ENCODE results near the gene GPRC5C. TPM values are rescaled to one million over a fixed set of nuclear protein-coding genes. Genes with fewer than 3 reads are reported as not detected.

GPRC5C gene
- total and polyA plus RNA-seq, 9 of the 15 experiments (the other 6 are each of a cell fraction or from before 2014, with no cell fraction given): 0.28 to 9.0 (median 4.1) TPM

DNA sequence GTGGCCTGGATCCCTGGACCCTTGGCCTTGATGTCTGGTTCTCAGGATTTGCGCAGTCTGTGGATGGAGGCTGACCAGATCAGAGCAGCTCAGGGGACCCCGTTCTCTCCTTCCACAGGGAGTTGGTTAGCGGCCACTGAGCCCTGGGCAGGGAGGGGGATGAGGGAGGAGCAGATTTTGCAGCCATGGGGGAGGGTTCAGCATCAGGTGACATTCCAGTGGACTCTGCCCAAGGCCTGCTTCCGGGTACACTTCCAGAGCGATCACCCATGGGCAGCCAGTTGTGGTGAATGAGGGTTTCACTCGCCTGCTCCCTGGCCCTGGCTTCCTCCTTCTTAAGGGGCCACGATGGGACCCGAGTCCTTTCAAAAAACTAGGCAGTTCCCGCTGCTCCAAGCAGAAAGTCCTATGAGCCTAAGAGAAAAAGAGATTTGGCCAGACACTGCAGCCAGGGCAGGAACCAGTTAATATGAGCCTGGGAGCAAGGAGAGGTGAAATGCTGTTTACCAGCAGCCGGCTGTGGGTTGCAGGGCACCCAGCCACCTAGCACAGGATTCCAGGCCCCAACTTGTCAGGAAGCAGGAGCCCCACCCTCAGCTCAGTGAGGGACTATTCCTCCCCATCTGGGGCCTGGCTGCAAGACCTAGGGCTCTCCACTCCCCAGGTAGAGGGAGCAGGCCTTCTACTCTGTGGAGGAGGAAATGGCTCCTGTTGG, 4.7 kb upstream of the GPRC5C start (continued):
- TF ChIP-seq TAF9B (IDR thresholded peaks at IDR 0.05; ENCODE audit: partially characterized antibody): no peak
- no peak for TF ChIP-seq POLR2G (IDR thresholded peaks at IDR 0.05; ENCODE audit: low read depth, low read length)
- no peak for TF ChIP-seq NELFE (IDR thresholded peaks at IDR 0.05; ENCODE audit: insufficient read depth, insufficient read length)
- TF ChIP-seq NCOA6 (IDR thresholded peaks at IDR 0.05): no peak
- TF ChIP-seq ZNF444 (CRISPR knock-in tag; IDR thresholded peaks at IDR 0.05): peak; percentile 58
- 0 out of 2 replicates have a peak, but pooled peaks have one; percentile 26 for TF ChIP-seq ZNF766 (CRISPR knock-in tag; conservative IDR thresholded peaks at IDR 0.05)

GRCh38 chr17:74427763-74428153, 4.1 kb upstream of the GPRC5C start:
- 8% methylated on average over 6 of the region's 6 CpGs for WGBS (ENCODE audit: insufficient coverage, low coverage, missing lambda C conversion rate)
- H3K4me3 ChIP-seq: no peak overlapping the region
- H3K27ac ChIP-seq (ENCODE audit: extremely low read depth, low read depth, low read length): no peak overlapping the region
- no peak overlapping the region for H3K4me2 ChIP-seq (ENCODE audit: insufficient read depth, low read length)
- no peaks in the 10 kb centered on the region for H3K36me3 ChIP-seq (ENCODE audit: control insufficient read depth, insufficient read depth, low read length)
- no peaks in the 10 kb centered on the region for H4K20me1 ChIP-seq (replicated peaks; ENCODE audit: control insufficient read depth, insufficient read depth, low read length)
- no peak for FAIRE-seq
- no TSS peak for BruUV-seq (replicated peaks)
- no peaks in the 10 kb centered on the region; the same call in 2 of the 3 replicates for H3K79me2 ChIP-seq (ENCODE audit: control insufficient read depth, insufficient read depth, low read length)
- peak overlapping the region in 1 of 2 experiments; percentile 4; a peak in 1 of 4 replicates for H3K9ac ChIP-seq (ENCODE audit: insufficient read depth in 1 of 2, low read depth in 2 of 2, low read length in 2 of 2)
- ChIA-PET CTCF (ENCODE audit: low intra/inter-chr PET ratio) (no interaction called here), POLR2A (interaction anchor here (0.6 to 0.7 kb wide), 3 partner anchors 16 to 33 kb away, joined by 3 to 4 read pairs (median 4); no protein-coding TSS in a partner anchor)
- H3K4me1 ChIP-seq (replicated peaks in 1 of 2; ENCODE audit: control insufficient read depth in 2 of 2, insufficient read depth in 2 of 2, low read length in 2 of 2): peaks cover 6 to 26% of the 10 kb centered on the region in 2 experiments; a peak in 4 of 5 replicates
- H3K9me3 ChIP-seq (replicated peaks; ENCODE audit: control insufficient read depth, insufficient read depth, low read depth, low read length): no peaks in the 10 kb centered on the region
- peaks cover 2 to 50% of the 10 kb centered on the region in 2 experiments; a peak in 3 of 5 replicates for H3K27me3 ChIP-seq (ENCODE audit: control insufficient read depth in 2 of 2, insufficient read depth in 2 of 2, low read length in 2 of 2)
- no peak overlapping the region for H2AFZ ChIP-seq (ENCODE audit: low read depth, low read length)
- no peaks in the 10 kb centered on the region for H3K9me1 ChIP-seq (ENCODE audit: control insufficient read depth, insufficient read depth, low read length)
- intact Hi-C loops (cut with micrococcal nuclease): no loop called here
- in situ Hi-C loops (cut with MboI): no loop called here
- ATAC-seq: no peak
- DNase-seq (ENCODE audit: extremely low read depth in 1 of 4, low spot score in 3 of 4): no peak
- TF ChIP-seq TOE1 (IDR thresholded peaks at IDR 0.05; ENCODE audit: borderline replicate concordance): no peak
- no peak for TF ChIP-seq TOE1 (CRISPR knock-in tag; IDR thresholded peaks at IDR 0.05; ENCODE audit: borderline replicate concordance, low read depth)
- no peak for TF ChIP-seq ZNF24 (IDR thresholded peaks at IDR 0.05)
- TF ChIP-seq RAD21 (CRISPR knock-in tag; conservative IDR thresholded peaks at IDR 0.05 in 1 of 2, IDR thresholded peaks at IDR 0.05 in 1 of 2): no peak
- TF ChIP-seq ZBTB11 (CRISPR knock-in tag; IDR thresholded peaks at IDR 0.05): no peak
- no peak for TF ChIP-seq USF2 (CRISPR knock-in tag; IDR thresholded peaks at IDR 0.05)
- no peak for TF ChIP-seq BACH1 (tag; IDR thresholded peaks at IDR 0.05)
- TF ChIP-seq THRAP3 (IDR thresholded peaks at IDR 0.05; ENCODE audit: borderline replicate concordance): no peak
- TF ChIP-seq CAMTA2 (CRISPR knock-in tag; conservative IDR thresholded peaks at IDR 0.05): no peak
- no peak for TF ChIP-seq POLR2A (conservative IDR thresholded peaks at IDR 0.05)
- TF ChIP-seq PURB (CRISPR knock-in tag; IDR thresholded peaks at IDR 0.05; ENCODE audit: low read depth): no peak
- TF ChIP-seq NFXL1 (CRISPR knock-in tag; IDR thresholded peaks at IDR 0.05): no peak
